ENCODE data around the gene DYNLRB1. TPM values are rescaled to one million over a fixed set of nuclear protein-coding genes. Genes with fewer than 3 reads are reported as not detected.

DYNLRB1 gene
- total and polyA plus RNA-seq, 2 of the 13 experiments (the other 11 are each of a cell fraction or from before 2014, with no cell fraction given): 140 to 244 TPM

DNA sequence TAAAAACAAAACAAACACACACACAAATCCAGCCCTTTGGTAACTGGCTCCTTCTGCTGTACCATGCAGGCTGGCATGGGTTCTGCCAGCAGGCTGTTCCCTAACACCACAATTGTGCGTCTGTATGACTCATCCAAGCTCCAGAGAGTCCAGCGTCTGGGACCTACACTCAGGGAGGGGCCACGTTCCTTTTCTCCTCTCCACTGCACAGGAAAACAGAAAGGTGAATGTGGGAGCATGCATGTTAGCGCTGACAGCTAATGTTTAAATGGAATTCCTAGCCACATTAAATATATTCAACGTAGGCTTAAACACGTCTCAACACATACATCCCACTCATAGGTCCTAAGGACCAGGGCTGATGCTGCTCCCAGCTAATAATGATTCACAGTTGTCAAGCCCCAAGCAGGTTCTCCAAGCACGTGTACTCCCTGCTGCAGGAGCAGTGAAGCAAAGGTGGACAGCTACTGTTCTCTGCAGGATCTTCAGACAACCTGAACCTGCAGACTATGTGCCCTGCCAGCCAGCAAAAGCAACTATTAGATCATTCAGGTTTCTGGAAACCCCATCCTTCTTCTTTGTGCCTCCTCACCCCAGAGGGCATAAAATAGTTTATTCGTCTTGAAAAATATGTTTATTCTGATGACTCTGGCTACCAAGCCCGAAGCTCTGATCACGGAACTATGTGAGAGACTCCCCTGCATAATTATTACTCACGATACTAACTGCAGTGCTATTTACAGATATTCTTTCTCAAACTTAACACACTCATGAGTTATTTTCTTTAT, 63.2 kb downstream of the DYNLRB1 start (continued):
- TF ChIP-seq, protein P1, sequence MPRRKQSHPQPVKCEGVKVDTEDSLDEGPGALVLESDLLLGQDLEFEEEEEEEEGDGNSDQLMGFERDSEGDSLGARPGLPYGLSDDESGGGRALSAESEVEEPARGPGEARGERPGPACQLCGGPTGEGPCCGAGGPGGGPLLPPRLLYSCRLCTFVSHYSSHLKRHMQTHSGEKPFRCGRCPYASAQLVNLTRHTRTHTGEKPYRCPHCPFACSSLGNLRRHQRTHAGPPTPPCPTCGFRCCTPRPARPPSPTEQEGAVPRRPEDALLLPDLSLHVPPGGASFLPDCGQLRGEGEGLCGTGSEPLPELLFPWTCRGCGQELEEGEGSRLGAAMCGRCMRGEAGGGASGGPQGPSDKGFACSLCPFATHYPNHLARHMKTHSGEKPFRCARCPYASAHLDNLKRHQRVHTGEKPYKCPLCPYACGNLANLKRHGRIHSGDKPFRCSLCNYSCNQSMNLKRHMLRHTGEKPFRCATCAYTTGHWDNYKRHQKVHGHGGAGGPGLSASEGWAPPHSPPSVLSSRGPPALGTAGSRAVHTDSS (CRISPR knock-in tag; conservative IDR thresholded peaks at IDR 0.05): no peak
- no peak for TF ChIP-seq RELA (CRISPR knock-in tag; IDR thresholded peaks at IDR 0.05)
- no peak for TF ChIP-seq DNMT3B (CRISPR knock-in tag; conservative IDR thresholded peaks at IDR 0.05)
- TF ChIP-seq NR2C2 (CRISPR knock-in tag; IDR thresholded peaks at IDR 0.05; ENCODE audit: borderline replicate concordance): no peak
- TF ChIP-seq, protein P2, sequence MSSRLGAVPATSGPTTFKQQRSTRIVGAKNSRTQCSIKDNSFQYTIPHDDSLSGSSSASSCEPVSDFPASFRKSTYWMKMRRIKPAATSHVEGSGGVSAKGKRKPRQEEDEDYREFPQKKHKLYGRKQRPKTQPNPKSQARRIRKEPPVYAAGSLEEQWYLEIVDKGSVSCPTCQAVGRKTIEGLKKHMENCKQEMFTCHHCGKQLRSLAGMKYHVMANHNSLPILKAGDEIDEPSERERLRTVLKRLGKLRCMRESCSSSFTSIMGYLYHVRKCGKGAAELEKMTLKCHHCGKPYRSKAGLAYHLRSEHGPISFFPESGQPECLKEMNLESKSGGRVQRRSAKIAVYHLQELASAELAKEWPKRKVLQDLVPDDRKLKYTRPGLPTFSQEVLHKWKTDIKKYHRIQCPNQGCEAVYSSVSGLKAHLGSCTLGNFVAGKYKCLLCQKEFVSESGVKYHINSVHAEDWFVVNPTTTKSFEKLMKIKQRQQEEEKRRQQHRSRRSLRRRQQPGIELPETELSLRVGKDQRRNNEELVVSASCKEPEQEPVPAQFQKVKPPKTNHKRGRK (CRISPR knock-in tag; IDR thresholded peaks at IDR 0.05): no peak
- no peak for TF ChIP-seq IRX3 (CRISPR knock-in tag; IDR thresholded peaks at IDR 0.05; ENCODE audit: borderline replicate concordance, low read depth)
- no peak for TF ChIP-seq CENPX (CRISPR knock-in tag; IDR thresholded peaks at IDR 0.05)
- TF ChIP-seq SOX5 (CRISPR knock-in tag; IDR thresholded peaks at IDR 0.05; ENCODE audit: borderline replicate concordance): no peak
- TF ChIP-seq, protein P3, sequence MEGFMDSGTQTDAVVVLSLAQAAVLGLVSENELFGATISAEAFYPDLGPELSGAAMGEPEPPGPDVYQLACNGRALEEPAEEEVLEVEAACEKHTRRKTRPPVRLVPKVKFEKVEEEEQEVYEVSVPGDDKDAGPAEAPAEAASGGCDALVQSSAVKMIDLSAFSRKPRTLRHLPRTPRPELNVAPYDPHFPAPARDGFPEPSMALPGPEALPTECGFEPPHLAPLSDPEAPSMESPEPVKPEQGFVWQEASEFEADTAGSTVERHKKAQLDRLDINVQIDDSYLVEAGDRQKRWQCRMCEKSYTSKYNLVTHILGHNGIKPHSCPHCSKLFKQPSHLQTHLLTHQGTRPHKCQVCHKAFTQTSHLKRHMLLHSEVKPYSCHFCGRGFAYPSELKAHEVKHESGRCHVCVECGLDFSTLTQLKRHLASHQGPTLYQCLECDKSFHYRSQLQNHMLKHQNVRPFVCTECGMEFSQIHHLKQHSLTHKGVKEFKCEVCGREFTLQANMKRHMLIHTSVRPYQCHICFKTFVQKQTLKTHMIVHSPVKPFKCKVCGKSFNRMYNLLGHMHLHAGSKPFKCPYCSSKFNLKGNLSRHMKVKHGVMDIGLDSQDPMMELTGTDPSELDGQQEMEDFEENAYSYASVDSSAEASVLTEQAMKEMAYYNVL (CRISPR knock-in tag; IDR thresholded peaks at IDR 0.05; ENCODE audit: borderline replicate concordance): no peak
- no peak for TF ChIP-seq ZNF296 (CRISPR knock-in tag; conservative IDR thresholded peaks at IDR 0.05)
- TF ChIP-seq RBM22 (optimal IDR thresholded peaks at IDR 0.05; ENCODE audit: low read length): peak; percentile 22
- TF ChIP-seq KLF13 (CRISPR knock-in tag; IDR thresholded peaks at IDR 0.05): no peak
- TF ChIP-seq CBX1 (IDR thresholded peaks at IDR 0.05; ENCODE audit: low read depth): no peak
- TF ChIP-seq DR1 (CRISPR knock-in tag; IDR thresholded peaks at IDR 0.05): no peak
- TF ChIP-seq MAZ (IDR thresholded peaks at IDR 0.05; ENCODE audit: borderline replicate concordance, low read depth, low read length): no peak
- TF ChIP-seq MAZ (CRISPR knock-in tag; IDR thresholded peaks at IDR 0.05; ENCODE audit: low read depth): no peak
- no peak for TF ChIP-seq HIVEP1 (CRISPR knock-in tag; IDR thresholded peaks at IDR 0.05)
- TF ChIP-seq CBX5 (CRISPR knock-in tag; IDR thresholded peaks at IDR 0.05; ENCODE audit: borderline replicate concordance): no peak
- 0 out of 2 replicates have a peak, but pooled peaks have one; percentile 26 for TF ChIP-seq MIXL1 (CRISPR knock-in tag; IDR thresholded peaks at IDR 0.05)
- no peak for TF ChIP-seq ZNF10 (CRISPR knock-in tag; IDR thresholded peaks at IDR 0.05; ENCODE audit: borderline replicate concordance, low read depth)
- TF ChIP-seq CC2D1A (CRISPR knock-in tag; IDR thresholded peaks at IDR 0.05): no peak
- TF ChIP-seq, protein P4, sequence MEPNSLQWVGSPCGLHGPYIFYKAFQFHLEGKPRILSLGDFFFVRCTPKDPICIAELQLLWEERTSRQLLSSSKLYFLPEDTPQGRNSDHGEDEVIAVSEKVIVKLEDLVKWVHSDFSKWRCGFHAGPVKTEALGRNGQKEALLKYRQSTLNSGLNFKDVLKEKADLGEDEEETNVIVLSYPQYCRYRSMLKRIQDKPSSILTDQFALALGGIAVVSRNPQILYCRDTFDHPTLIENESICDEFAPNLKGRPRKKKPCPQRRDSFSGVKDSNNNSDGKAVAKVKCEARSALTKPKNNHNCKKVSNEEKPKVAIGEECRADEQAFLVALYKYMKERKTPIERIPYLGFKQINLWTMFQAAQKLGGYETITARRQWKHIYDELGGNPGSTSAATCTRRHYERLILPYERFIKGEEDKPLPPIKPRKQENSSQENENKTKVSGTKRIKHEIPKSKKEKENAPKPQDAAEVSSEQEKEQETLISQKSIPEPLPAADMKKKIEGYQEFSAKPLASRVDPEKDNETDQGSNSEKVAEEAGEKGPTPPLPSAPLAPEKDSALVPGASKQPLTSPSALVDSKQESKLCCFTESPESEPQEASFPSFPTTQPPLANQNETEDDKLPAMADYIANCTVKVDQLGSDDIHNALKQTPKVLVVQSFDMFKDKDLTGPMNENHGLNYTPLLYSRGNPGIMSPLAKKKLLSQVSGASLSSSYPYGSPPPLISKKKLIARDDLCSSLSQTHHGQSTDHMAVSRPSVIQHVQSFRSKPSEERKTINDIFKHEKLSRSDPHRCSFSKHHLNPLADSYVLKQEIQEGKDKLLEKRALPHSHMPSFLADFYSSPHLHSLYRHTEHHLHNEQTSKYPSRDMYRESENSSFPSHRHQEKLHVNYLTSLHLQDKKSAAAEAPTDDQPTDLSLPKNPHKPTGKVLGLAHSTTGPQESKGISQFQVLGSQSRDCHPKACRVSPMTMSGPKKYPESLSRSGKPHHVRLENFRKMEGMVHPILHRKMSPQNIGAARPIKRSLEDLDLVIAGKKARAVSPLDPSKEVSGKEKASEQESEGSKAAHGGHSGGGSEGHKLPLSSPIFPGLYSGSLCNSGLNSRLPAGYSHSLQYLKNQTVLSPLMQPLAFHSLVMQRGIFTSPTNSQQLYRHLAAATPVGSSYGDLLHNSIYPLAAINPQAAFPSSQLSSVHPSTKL (CRISPR knock-in tag; IDR thresholded peaks at IDR 0.05): 0 out of 2 replicates have a peak, but pooled peaks have one; percentile 18

All from HepG2 (cell line).